ENCODE data around the gene HMCN1.

Gene HMCN1

DNA sequence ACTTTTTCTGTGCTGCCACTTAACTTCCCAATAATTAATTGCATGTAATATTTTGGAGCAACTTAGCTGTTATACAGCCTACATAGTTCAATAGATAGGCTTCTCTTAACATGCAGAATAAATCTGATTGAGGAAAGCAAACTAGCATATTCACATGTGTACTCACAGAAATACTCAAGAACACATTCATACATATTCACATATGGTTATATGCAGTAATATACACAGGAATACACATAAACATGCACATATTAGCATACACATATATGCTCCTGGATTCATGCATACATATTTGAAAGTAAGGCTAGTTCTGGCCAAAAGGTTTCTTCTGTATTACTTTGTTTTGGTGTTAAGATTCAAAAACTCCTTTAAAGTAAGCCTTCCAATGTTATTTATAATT lies 73.1 kb downstream of the HMCN1 start:
- no peak for FAIRE-seq

DNA sequence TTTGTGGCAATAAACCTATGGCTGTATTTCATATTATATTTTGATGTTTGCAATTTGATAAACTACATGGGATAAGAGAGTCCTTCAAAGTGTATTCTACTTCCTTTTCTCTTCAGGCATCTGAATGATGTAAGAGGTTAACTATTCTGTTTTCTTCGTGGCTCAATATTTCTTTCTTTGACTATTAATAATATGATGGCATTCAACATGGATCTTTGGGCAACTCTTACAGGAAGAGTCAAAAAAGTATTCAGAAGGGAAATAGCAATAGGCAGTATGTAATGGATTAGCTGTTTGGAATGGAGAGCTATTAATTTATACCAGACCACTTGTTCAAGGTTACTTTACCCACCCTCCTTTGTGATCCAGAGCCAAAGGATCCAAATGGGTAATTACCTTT lies 74.4 kb downstream of the HMCN1 start:
- no peak for FAIRE-seq

DNA sequence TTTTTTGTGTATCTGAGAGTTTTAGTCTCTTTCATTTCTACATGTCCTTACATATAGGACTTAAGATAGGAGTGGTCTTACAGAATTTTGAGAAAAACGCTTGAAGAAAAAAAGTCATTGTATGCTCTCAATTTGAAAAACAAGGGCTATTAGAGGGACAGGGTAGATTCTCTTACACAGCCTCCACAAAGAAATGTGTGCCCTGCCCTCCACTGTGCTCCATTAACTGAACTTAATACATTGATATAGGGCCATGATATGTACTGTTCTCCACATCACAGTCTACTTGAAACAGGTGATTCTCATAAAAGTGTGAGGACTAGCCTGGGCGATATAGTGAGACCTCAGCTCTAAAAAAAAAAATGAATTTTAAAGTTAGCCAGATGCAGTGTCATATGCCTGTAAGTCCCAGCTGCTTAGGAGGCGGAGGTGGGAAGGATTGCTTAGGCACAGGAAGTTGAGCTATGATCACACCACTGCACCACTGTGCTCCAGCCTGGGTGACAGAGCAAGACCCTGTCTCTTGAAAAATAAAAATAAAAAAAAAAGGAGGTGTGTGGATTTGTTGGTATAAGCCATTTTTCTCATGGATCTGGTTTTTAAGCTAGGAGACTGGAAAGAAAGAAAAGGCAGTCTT lies 77.0 kb downstream of the HMCN1 start:
- no peak for FAIRE-seq

DNA sequence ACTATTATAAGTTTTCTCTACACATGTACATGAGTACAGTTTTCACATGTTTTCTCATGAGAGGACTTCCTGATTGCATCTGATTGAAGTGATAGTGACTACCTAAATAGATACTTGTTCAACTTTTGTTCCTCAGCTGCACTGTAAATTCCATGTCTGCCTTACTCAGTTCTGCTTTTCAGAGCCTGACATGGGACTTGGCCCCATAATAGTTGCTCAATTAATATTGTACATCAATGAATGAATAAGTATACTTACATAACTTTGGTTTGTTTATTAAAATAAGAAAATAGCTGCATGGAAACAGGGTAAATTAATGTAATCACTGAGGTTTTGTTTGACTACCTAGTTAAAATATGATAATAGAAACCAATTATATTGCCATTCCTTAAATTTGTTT lies 78.7 kb downstream of the HMCN1 start:
- no peak for FAIRE-seq

DNA sequence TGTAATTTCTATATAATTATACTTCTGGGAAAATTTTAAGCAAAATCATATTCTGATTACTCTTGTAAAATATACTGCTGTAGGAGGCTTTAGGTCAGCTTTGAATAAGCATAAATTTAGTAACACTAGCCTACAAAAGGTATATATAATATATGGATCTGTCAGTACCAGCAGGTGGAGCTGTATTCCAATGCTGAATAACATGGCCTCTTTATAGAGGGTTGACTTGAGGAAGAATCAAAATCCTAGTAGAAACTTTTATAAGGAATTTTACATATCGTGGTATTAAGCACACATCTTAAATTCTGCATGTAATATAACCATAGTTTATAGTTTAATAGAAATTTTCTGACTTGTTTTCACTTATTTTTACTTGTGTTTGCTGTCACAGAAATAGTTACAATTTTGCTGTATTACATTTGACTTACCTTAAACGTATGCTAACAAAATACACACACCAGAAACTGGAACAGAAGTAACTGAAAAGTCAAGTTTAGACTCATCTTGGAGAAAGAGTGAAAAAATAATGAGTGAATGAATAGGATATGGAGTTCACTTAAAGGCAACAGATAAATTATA lies 79.3 kb downstream of the HMCN1 start:
- FAIRE-seq: peak; percentile 81

DNA sequence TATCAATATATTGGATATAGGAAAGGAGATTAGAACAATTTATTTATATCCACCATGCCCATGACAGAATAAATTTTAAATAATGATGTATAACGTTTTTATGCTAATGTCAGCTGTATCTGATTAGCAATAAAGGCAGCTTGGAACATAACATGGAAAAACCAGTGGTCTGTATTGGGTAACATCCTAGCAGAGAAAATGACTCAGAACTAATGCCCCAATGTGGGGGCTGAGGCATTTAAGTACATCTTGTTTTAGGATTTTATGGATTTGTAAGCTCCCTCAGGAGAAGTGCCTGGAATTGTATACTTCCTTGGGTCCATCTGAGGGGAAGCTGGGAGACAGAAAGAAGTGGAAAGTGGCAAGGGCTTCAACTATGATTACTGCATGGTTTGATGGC lies 82.3 kb downstream of the HMCN1 start:
- FAIRE-seq: no peak

DNA sequence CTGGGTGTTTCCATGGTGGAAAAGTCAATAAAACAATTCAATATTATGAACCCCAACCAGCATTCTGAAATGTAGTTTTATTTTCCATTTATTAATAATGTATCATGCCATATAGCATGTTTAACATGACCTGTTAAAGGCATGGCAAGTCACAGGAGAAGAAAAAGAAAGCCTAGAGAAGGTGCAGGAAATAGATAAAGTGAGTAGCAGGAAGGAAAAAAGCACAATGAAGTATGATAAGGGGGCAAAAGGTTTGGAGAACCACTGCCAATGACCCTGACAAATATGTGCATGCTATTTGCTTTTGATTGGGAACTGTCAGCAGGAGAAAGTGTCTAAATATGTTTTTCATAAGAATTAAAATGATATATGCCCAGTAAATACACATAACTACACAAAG lies 85.6 kb downstream of the HMCN1 start:
- no peak for FAIRE-seq

DNA sequence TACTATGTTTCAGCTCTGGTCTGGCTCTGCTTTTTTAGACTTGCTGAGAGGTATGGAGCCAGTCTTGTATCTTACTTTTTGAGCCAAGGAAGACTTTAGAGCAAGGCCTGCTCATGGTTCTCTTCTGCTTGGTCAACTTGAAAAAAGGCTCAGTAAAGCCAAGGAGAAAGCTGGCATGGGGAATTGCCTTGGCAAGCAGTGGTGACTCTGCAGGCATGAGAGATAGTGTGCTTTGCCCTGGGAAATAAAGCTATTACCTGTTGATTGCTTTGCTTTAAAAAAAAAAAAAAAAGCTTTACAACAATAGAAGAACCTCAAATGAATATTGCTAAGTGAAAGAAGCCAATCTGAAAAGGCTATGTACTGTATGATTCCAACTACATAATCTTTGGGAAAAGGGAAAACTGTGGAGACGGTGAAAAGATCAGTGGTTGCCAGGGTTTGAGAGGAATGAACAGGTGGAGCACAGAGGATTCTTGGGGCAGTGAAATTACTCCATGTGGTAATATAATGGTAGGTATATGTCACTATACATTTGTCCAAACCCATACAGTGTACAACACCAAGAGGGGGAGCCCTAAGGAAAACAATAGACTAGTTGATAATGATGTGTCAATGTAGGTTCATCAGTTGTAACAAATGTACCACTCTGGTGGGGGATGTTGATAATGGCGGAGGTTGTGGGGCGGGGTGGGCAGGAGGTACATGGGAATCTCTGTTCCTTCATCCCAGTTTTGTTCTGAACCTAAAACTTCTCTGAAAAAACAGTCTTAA lies 87.6 kb downstream of the HMCN1 start:
- no peak for FAIRE-seq

DNA sequence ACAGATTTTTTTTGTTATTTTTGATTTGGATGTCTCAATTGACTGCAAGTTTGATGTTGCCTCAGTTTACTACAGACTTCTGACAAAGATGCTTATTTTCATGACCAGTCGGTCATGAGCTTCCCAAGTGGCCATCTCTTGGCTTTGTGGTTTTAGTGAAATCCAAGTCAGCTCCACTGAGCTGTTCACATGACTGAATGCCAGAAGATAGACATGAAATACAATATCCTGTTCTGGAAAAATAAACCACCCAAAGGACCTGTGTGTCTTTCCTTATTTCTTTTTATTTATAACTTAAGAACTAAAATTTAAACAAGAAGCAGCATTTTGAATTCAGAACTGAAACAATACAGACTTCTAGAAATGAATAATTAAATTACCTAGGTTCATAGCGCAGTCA lies 89.3 kb downstream of the HMCN1 start:
- no peak for FAIRE-seq

DNA sequence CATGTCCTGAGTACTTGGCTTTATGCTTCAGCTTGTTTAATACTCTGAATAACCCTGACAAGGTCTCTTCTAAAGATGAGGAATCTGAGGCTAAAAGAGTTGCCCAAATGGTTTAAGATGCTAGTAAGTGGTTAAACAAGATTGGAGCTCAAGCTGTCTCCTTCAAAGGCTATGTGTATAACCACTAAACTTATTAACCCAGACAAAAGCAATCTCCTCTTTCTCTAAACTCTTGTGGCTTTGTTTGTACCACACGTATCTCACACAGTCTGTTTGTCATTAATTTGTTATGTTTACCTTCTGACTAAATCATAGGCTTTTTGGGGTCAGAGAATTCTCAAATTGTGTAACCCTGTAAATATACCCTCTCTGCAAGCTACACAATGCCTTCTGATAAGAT lies 89.9 kb downstream of the HMCN1 start:
- no peak for FAIRE-seq

DNA sequence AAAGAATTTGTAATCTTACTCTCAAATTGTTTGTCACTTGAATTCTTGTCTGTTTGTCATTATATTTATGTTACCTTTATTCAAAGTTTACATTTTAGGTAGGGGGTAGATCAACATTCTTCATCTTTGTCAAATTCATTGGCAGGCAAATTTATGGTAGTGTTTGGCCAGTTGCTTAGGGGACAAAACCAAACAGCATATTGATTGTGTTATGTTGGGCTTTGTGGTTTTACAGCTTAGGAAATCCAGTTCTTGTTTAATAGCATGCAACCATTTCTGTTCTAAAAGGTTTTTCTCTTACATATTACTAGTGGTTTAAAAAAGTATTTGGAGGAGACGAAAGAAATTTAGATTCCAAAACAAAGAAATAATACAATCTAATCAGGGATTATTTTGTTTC lies 91.4 kb downstream of the HMCN1 start:
- no peak for FAIRE-seq

DNA sequence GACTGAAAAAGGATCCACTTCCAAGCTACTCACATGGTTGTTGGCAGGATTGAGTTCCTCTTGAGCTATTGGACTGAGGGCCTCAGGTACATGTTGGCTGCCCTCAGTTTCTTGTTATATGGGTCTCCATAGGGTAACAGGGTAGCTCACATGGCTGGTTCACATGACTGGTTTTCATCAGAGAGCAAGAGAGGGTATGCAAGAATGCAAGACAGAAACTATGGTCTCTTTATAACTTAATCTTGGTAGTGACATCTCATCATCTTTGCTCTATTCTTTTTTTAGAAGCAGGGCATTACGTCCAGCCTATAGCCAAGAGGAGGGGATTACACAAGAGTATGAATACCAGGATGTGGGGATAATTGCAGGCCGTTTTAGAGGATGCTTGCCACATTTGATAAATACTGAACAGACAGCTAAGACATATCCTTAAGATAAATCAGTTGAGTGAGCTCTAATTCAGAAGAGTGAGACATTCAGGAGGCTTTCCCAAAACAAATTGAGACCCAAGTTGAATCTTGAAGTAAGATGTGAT lies 100.2 kb downstream of the HMCN1 start:
- FAIRE-seq: no peak

DNA sequence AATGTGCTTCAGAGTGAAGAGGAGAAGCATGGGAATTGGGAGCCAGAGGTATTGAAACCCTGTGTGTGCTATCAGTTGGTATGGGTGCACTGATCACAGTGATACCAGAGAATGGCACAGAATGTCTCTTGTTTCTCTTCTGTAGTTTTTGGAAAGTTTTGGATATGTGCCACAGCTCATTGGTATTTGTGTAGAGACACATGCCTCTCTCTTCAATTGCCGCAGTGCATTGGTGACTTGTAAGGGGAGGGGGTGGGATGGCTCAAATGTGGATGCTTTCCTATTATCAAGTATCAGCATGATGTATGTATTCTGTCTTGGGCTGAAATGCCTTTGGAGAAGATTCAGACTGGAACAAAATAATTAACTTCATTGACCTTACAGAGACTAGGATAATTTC lies 101.0 kb downstream of the HMCN1 start:
- FAIRE-seq: no peak

DNA sequence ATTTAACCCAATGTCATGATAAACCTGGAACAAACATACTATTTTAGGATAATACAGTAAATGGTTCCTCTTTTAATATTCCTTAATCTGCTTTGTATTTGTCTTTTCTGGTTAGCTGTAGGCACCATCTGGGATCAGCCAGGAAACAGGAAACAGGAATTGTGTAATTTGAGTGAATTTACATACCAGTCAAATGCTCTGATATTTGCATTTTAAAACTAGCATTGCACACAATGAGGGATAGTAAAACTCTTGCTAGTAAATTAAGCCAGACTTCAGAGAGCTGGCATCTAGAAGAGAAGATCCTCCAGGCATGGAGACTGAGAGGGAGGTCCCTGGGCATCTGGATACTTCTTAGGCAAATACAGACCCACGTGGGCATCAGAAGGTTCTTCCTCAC lies 103.5 kb downstream of the HMCN1 start:
- no peak for FAIRE-seq

DNA sequence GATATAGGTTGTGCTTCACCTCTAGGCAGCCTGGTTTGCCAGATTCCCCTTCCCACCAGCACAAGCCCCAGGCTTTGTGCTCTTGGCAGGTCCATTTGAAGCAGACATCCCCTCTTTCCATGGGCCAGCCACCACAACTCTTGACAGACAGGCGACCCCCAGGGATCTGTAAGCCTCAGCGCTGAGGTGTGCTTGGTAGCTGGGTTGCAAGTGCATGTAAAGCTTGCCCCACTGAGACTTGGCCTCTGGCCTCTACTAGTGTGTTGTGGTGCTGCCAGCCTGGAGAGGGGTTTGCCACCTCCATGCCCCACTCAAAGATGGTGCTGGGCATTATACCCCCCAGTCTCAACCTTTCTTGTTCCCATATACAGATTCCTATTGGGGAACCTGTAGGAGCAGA lies 103.9 kb downstream of the HMCN1 start:
- no peak for FAIRE-seq

DNA sequence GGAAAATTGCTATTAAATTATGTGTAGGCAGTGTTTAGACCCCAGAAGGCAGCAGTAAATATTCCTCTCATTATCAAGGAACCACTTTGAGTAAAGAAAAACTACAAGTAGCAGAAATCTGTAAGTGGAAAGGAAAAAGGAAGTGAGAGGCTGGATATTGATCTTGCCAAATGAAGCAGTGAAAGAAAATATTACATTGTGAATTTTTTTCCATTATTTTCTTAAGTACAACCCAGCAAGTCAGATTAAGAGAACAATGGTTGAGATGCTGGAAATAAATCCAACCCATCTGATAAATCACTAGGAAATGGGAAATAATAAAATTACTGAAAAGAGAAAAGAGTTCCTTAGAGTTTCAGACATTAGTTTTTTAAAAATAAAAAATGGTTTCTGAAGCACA lies 106.7 kb downstream of the HMCN1 start:
- FAIRE-seq: no peak

DNA sequence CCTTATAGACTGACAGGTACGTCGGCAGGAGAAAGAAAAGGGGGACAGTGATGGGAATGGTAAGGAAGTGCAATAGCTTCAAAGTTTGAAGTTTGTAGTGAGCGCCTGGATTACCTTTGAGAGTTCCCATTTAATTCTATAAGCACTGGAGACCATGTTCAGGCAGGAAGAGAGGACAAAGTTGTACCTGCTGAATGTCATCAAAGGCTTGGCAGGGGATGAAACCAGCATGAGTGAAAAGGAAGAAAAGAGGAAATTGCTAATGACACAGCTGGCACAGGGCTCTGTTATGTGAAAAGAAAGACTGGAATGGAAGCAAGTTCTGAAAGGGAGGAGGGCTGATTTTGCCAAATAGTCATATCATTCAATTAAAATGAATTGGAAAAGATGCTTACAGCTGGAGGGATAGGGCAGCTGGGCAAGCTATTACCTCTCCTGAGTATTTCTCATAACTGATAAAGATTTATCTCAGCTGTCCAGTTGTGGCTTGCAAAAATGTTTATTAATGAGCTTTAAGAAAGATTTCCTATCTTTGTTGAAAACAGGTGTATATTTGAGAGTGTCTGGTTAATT lies 109.2 kb downstream of the HMCN1 start:
- no peak for FAIRE-seq

DNA sequence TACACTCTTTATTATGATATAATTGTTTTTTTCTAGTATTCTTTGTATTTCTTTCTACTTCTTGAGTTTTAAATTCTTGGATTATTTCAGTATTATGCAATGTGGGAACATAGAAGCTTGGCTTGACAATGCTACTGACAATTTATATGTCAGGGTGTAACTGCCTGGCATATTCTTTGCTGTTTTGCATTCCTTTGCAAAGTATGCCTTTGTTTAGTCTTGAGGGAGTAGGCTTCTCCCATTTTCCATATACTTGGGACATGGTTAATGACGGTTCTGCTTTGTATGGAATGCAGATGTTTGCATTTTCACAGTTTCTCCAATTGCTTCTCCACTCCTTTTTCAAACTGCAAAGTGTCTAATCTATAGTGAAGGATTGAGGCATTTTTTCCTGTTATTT lies 109.8 kb downstream of the HMCN1 start:
- FAIRE-seq: no peak

DNA sequence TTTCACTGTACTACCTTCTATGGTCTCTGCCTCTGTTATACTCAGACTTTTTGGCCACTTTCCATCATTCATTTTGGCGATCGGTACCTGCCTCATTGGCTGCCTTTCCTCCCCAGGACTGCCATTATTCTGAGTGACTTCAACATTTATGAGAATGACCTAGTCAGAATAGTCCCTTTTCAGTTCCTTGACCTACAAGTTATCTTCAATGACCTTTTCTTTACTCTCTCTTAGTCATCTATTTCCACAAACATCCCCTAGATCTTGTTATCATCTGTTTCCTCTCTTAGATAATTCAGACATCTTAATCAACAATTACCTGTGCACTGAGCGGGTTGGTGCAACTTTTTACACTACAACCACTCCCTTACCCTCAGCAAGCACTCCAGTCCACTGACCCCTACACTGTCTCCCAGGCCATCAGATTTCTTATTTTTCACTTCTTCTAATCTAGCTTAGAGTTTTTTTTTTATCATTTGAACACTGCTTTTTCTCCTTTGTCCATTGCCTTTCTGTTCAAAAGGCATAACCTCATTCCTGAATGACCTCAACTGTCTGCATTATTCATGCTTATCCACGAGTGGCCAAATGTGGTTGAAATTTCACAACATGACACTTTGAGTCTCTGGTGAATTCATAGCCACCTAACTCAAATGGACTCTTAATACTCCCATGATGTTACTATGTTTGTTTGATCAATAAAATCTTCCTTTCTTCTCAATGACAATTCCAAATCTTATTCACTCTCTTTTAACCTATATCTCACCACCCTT lies 112.7 kb downstream of the HMCN1 start:
- FAIRE-seq: no peak

DNA sequence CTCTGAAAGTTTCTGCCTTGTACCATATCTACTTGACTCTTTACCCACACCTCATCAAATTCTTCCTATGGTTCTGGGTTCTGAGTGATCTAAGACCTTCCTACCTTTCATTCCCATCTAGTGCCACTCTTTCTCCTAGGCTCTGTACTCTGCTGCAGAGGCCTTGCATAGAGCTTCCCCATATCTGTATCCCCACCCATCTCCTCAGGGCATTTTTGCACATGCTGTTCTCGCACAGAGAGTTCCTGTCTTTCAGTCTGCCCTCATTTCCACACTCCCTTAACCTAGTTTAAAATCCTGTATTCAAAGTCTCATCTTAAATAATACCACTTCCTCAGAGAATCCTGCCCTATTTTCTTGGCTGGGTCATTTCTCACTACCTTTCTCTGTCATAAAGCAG lies 114.8 kb downstream of the HMCN1 start:
- FAIRE-seq: no peak

DNA sequence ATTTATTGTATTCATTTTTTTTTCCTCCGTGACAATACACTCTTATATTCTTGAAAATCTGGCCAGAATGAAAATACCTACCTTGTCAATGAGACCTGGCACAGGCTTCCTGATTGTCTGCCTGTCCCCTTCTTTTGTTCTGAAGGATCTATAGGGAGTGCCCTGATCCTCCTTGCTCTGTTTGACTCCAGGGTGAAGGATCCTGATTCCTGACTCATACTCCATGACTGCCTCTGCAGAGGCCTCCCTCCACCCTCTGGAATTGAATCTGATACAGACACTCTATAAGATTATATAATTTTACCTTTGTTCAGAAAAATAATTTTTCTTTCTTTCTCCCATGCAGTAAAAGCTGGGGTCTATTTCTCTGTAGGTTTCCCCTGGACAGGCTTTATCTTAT lies 116.2 kb downstream of the HMCN1 start:
- no peak for FAIRE-seq

DNA sequence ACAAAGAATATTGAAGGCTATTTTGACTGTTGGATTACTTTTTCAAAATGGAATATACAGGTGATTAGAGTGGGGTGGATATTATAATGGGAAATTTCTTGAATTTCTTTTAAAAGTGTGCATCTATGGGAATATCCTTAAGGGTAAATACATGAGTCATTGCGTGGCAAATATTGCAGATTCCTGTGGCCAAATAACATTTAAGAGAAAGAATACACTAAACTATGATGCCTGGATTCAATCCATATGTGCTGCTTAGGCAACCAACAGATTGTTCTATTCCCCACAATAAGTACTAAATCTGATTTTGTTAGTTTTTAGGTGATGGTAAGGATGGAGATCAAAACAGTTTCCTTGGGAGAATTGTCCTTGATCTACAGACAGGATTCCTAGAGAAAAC lies 119.5 kb downstream of the HMCN1 start:
- FAIRE-seq: no peak

DNA sequence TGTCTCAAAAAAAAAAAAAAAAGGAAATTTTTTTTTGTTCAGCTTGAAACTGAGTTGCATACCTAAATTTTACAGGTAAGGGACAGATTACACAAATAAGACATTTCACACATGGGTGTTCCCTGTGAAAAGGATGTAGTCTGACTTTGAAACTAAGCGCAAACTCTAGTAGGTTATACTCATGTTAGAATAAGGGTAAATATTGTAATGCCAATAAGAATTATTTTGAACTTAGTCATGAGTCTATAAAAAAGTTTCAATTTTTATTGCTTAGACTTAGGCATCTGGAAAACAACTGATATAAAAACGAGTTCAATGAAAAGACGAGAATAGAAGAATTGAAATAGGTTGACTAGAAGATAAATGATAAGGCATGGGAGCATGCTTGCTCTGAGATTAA lies 122.3 kb downstream of the HMCN1 start:
- no peak for FAIRE-seq
